ES-I3 (cell line): Measurements from ENCODE around the gene BTBD7.
A peak's percentile ranks its signal among the peaks of the same experiment; 100 is the strongest.

ENCODE experiments used
- H3K36me3 ChIP-seq: 2 replicates; pipeline ENCODE4 v1.6.1; 2013; ENCODE audit warnings: mild to moderate bottlenecking, low read length, control low read depth, moderate library complexity; ENCODE audit not compliant: insufficient read depth
- H3K4me1 ChIP-seq: 2 replicates; pipeline ENCODE4 v1.6.1; 2013; ENCODE audit warnings: mild to moderate bottlenecking, control low read depth, low read length; ENCODE audit not compliant: insufficient read depth
- H3K9ac ChIP-seq: 2 replicates; pipeline ENCODE4 v1.6.1; 2013; ENCODE audit warnings: low read depth, mild to moderate bottlenecking, low read length, moderate library complexity
- H3K9me3 ChIP-seq: 2 replicates; pipeline ENCODE4 v1.6.1; 2013; ENCODE audit warnings: mild to moderate bottlenecking, low read length, moderate library complexity; ENCODE audit not compliant: control insufficient read depth, insufficient read depth

The BTBD7 gene

GRCh38 chr14:93231129-93231979, 101.5 kb downstream of the BTBD7 start:
- Histone ChIP-seq H3K9me3 (no peaks in the 10 kb centered on the region), H3K9ac (no peak overlapping the region), H3K4me1 (no peaks in the 10 kb centered on the region), H3K36me3 (peaks cover 7% of the 10 kb centered on the region)

- Histone ChIP-seq H3K9me3 (no peaks in the 10 kb centered on the region), H3K36me3 (peaks cover 7% of the 10 kb centered on the region), H3K4me1 (no peaks in the 10 kb centered on the region), H3K9ac (no peak overlapping the region)
Measured at GRCh38 chr14:93230539-93230938, 102.3 kb downstream of the BTBD7 start.

GRCh38 chr14:93228550-93228949, 104.3 kb downstream of the BTBD7 start:
- H3K36me3 ChIP-seq = peaks cover 11% of the 10 kb centered on the region

GRCh38 chr14:93223565-93223964, 109.3 kb downstream of the BTBD7 start:
- no peaks in the 10 kb centered on the region for H3K4me1 ChIP-seq
- no peaks in the 10 kb centered on the region for H3K9me3 ChIP-seq
- no peak overlapping the region for H3K9ac ChIP-seq
- H3K36me3 ChIP-seq = peaks cover 11% of the 10 kb centered on the region

More at GRCh38 chr14:93228550-93228949, 104.3 kb downstream of the BTBD7 start:
- no peaks in the 10 kb centered on the region for H3K9me3 ChIP-seq
- no peaks in the 10 kb centered on the region for H3K4me1 ChIP-seq
- H3K9ac ChIP-seq = no peak overlapping the region

- H3K36me3 ChIP-seq = peaks cover 10% of the 10 kb centered on the region
- H3K9me3 ChIP-seq = no peaks in the 10 kb centered on the region
- no peak overlapping the region for H3K9ac ChIP-seq
- H3K4me1 ChIP-seq = no peaks in the 10 kb centered on the region
Measured at GRCh38 chr14:93220509-93220908, 112.3 kb downstream of the BTBD7 start.

- peaks cover 15% of the 10 kb centered on the region for H3K36me3 ChIP-seq
- no peaks in the 10 kb centered on the region for H3K4me1 ChIP-seq
- no peak overlapping the region for H3K9ac ChIP-seq
- H3K9me3 ChIP-seq = no peaks in the 10 kb centered on the region
Measured at GRCh38 chr14:93219103-93219726, 113.6 kb downstream of the BTBD7 start.

GRCh38 chr14:93214598-93214997, 118.2 kb downstream of the BTBD7 start:
- no peak overlapping the region for H3K9ac ChIP-seq
- H3K9me3 ChIP-seq = no peaks in the 10 kb centered on the region
- peaks cover 12% of the 10 kb centered on the region; the same call in 1 of the 2 replicates for H3K36me3 ChIP-seq
- no peaks in the 10 kb centered on the region for H3K4me1 ChIP-seq

GRCh38 chr14:93212432-93212831, 120.4 kb downstream of the BTBD7 start:
- no peaks in the 10 kb centered on the region for H3K9me3 ChIP-seq
- H3K9ac ChIP-seq = no peak overlapping the region
- no peaks in the 10 kb centered on the region for H3K4me1 ChIP-seq
- peaks cover 12% of the 10 kb centered on the region; the same call in 1 of the 2 replicates for H3K36me3 ChIP-seq

- Histone ChIP-seq H3K4me1 (no peaks in the 10 kb centered on the region), H3K9ac (peak overlapping the region; percentile 98), H3K36me3 (no peaks in the 10 kb centered on the region), H3K9me3 (no peaks in the 10 kb centered on the region)
Measured at GRCh38 chr14:93207468-93208308, 125.1 kb downstream of the BTBD7 start.

- Histone ChIP-seq H3K36me3 (no peaks in the 10 kb centered on the region), H3K9ac (peak within 1 kb of the TSS; percentile 98), H3K9me3 (no peaks in the 10 kb centered on the region), H3K4me1 (no peaks in the 10 kb centered on the region)
Measured at GRCh38 chr14:93206793-93207467, 125.9 kb downstream of the BTBD7 start, which contains the start of the genes GON7 and UBR7. Gene GON7 (minus strand): TSS chr14:93207065. CDS start chr14:93207037, 28 bp downstream. Gene UBR7 (plus strand): TSS chr14:93207256. CDS start chr14:93207292, 36 bp downstream.

GRCh38 chr14:93201155-93201704, 131.6 kb downstream of the BTBD7 start:
- Histone ChIP-seq H3K9ac (no peak overlapping the region), H3K4me1 (no peaks in the 10 kb centered on the region)

GRCh38 chr14:93200553-93200952, 132.3 kb downstream of the BTBD7 start:
- no peaks in the 10 kb centered on the region for H3K36me3 ChIP-seq
- no peaks in the 10 kb centered on the region for H3K4me1 ChIP-seq
- H3K9ac ChIP-seq = no peak overlapping the region
- no peaks in the 10 kb centered on the region for H3K9me3 ChIP-seq

More at GRCh38 chr14:93201155-93201704, 131.6 kb downstream of the BTBD7 start:
- Histone ChIP-seq H3K36me3 (no peaks in the 10 kb centered on the region), H3K9me3 (no peaks in the 10 kb centered on the region)

GRCh38 chr14:93199031-93199430, 133.8 kb downstream of the BTBD7 start:
- H3K4me1 ChIP-seq = no peaks in the 10 kb centered on the region
- H3K9me3 ChIP-seq = no peaks in the 10 kb centered on the region
- H3K9ac ChIP-seq = no peak overlapping the region
- H3K36me3 ChIP-seq = no peaks in the 10 kb centered on the region
